HG03108 (cell line): ENCODE measurements around the gene TFE3.

ENCODE experiments used
- ATAC-seq: cut with Tn5 transposase; IDR thresholded peaks from one replicate; pipeline ENCODE4 v1.9.1; 2021; ENCODE audit warnings: moderate library complexity; ENCODE audit not compliant: unreplicated experiment

The TFE3 gene

DNA sequence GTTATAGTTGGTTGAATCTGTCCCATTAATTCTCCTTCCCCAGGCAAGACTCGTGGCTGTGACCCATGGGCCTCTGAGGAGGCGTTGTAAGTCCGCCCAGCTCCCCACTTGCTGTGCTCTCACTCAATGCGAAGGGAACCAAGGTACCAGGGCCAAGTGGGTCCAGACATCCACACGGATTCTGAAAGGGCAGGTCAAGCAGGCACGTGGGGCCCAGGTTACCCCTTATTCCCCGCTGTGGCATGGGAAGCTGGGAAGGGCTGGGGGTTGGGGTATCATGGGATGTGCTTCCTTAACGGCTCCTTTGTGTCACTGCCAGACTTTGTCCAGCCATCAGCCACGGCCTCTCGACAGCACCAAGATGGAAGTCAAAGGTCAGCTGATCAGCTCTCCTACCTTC, 18.8 kb upstream of the TFE3 start:
- ATAC-seq: no peak

DNA sequence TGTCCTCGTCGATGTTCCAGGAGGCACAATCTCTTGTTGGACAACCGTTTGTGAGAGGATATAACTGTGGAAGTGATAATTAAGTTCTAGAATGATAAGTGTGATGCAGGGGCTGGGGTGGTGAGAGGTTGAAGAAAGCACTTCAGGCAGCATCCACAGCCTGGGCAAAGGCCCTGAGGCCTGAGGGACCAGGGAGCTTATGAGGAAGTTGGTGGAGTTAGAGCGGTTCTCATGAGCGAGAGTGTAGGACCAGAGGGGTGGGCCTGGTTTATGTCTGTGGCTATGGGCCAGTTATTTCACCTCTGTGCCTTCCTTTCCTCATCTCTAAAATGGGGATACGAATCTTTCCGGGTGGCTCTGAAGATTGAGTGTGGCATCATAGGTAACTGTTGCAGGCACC, 18.3 kb upstream of the TFE3 start:
- ATAC-seq: no peak

DNA sequence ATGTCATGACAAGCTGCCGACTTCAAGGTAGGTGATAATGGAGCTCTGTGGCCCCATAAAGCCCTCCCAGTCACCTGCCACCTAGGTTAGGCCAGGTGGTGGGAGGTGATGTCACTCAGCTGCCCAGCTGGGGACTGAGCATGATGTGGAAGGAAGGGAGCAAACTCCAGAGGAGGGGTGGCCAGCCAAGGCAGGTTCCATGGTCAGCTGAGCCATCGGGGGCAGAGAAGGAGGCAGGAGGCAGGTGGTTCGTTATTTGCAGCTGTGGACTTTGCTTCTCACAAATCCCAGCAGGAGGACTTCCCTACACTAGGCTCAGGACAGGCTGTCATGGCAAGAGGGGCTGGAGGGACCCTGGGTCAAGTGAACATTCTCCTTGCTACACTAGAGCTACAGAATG, 17.8 kb upstream of the TFE3 start:
- no peak for ATAC-seq

GRCh38 chrX:49059681-49060085, 16.5 kb upstream of the TFE3 start:
- no peak for ATAC-seq

DNA sequence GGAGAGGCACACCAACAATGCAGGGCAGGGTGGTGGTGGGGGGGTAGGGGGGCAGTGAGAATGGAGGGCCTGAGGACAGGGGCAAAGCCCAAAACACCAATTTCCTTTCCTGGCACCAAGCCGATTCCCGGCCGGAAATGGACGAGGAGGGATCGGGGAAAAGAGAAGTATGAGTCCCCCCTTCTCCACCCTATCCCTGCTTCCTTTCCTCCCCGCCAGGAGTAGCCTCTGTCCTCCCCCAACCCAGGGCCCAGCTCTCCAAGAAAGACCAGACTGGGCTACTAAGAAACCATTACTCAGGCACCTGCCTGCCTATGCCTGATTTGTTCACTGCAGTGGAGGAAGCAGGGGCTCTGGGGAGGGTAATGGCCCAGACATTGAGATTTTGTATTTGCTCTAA, 16.0 kb upstream of the TFE3 start:
- no peak for ATAC-seq

DNA sequence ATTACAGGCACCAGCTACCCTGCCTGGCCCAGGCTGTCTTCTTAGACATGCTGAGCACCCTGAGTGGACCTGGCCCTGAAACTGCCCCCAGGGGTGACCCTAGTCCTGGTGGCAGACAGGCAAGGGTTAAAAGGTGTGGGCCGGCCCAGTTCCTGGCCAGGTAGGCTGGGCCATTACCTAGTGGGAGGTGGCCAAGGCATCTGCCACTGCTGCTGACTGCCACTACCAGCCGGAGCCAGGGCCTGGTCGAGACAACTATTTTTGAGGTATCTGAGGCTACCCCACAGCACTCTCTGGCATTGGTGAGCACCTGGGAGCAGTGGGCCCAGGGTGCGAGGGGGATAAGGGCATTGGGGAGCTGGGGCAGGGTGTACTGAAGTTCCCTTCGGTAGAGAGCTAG, 15.6 kb upstream of the TFE3 start, which contains the start of gene CCDC120:
TSS of gene CCDC120 (plus strand) at position 206 of the 400 bp plus-strand sequence. CDS start 3,043 bp downstream, outside the sequence.
- no peak for ATAC-seq

DNA sequence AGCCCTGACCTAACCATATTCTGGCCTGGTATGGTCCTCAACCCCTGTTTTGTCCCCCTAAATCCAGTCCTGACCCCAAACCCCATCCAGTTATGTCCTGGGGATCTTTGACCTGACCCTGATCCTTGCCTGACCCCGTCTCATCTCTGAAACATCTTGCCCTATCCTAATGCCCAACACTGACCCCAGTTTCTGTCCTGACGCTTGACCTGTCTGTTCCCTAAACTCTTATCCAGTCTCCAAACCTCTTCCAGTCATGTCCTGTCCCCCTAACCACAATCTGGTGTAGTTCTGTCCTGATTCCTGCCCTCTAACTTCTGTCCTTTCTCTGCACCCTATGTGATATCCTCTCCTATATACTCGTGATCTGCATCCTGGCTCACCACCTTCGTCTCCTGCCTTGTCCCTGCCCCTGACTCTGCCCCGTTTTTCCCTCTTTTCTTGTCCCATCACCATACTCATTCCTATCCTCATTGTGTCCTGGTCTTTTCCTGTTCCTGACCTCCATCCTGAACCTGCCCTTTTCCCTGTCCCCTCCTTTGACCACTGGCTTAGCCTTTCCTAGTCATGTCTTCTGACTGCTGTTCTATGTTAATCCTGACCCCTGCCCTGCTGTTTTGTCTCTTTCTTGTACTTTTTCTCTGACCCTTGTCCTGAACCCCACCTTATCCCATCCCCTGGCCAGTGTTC, 11.1 kb upstream of the TFE3 start:
- no peak for ATAC-seq

DNA sequence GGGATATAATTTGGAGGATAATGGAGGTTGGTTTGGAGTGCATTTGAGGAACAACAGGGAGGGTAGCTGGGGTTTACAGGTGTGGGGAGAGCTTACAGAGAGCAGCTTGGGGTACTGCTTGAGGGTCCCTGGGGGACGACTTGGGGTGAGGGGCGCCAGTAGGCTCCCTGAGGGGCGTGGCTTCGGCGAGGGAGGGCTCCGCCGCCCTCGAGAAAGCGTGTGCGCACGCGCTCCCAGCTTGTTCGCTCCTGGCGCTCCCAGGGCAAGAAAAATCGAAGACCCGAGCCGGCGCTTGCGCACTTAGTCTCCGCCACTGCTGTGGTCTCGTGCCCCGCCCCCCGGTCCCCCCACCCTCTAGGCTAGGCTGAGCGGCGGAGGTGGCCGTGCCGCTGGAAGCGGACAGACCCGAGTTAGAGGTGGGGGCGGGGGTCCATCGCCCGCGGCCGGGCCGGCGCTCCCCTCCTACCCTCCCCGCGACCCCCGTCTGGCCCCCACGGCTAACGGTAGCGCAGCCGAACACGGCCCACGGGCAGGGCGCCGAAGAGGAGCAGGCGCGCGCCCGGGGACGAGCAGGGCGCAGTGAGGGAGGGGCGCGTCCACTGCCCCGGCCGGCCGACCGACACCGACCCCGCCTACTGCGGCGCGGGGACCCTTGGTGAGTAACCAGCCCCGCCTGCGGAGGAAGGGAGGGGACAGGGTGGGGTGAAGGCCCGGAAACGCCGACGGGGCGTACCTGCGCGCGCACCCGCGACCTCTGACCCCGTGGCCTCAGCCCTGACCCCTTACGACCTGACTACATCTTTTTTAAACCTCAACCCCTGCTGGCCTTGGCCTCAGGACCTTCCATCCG, 10.3 kb upstream of the TFE3 start:
- ATAC-seq: no peak

DNA sequence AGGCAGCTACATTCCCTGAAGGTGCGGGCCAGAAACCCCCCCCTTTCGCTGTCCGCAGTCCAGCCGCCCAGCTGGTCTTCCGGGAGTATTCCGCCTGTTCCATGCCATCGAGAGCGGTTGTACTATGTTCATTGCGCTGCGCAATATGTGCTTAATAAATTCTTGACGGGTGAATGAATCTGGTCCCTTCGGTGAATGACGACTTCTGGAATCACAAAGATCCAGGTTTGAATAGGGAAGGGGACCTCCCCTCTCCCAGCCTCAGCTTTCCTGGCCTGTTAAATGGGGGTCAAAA, 777 bp upstream of the TFE3 start:
- no peak for ATAC-seq

DNA sequence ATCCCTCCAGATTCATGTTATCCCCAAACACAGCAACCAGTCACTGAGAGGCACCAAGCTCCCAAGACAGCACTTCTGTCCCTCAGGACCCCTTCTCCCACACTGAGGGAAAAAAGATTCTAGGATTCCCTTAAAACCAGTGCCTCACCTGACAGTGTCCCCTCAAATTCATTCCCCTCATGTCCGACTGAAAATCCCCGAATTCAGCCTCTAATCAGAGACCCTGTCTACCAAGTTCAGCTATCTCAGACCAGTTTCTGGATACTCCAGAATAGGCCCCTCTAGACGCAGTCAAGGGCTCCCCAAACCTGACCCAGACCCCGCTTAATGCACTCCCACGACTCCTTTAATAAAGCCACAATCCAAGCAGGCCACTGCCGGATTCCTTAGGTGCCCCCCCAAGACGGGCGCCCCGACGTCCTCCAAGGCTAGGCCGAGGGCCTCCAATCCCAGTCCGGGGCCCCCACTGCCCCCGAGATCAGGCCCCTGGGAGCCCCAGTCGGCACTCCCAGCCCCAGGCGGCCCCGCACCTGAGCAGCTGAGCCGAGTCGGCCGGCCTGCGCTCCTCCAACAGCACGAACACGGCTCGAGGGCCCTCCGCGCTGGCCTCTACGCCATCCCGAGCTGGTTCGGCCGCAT, 457 bp downstream of the TFE3 start:
- ATAC-seq: no peak

DNA sequence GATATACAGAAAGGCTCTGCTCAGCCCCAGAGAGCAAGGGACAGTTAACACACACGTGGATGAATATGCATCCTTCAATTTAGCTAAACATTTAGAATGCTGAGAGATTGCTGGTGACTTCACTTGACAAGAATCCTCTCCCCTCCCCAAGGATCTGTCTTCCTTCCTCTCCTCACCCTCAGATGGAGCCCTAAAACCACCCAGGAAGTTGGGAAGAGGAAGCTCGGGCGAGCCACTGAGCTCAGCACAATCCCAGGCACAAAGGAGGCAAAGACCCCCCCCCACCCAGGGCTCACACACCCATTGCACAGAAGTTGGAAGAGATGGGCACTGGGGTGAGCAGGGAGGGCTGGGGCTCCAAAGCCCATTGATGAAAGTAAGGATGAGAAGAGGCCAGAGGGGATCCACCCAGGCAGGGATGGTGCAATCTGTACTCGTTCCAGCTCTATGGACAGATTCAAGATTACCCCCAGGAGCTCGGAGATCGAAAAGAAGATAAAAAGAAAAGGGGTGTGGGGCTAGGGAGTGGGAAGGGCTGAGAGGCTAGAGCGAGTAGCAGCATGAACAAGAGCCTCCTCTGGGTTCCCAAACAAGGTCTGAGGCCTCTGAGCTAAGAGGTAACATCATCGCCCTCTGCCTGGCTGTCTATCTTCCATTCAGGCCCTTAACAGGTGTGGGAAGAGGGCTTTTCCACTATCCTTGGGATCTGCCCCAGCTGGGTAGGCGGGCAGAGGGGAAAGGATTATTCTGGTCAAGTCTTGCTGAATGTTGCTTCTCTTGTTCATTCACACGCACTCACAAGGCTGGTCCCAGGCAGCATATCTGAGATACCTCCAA, 1.2 kb downstream of the TFE3 start:
- ATAC-seq: no peak

DNA sequence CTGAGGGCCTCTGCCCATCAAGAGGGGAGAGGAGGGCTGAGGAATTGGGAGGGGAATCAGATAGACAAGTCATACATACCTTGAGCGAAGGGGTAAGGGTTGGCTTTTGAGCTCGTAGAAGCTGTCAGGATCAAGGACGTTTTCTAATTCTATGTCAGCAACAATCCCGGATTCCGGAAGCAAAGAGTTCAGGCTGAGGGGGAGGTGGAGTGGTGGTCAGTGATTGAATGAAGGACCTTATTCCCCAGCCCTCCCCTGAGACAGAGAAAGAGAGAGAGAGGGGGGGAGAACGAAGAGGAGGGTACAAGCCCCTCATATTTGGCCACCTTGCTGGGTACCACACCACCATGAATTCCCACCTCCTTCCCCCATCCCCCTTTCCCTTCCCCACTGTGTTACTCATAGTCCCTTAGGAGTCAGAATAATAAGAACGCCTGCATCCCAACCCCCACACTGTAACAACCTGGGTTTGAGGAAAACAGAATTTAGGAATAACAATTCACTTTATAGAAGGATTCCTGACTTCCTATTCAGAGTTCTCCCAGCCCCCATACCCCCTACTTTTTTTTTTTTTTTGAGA, 2.7 kb downstream of the TFE3 start:
- no peak for ATAC-seq

DNA sequence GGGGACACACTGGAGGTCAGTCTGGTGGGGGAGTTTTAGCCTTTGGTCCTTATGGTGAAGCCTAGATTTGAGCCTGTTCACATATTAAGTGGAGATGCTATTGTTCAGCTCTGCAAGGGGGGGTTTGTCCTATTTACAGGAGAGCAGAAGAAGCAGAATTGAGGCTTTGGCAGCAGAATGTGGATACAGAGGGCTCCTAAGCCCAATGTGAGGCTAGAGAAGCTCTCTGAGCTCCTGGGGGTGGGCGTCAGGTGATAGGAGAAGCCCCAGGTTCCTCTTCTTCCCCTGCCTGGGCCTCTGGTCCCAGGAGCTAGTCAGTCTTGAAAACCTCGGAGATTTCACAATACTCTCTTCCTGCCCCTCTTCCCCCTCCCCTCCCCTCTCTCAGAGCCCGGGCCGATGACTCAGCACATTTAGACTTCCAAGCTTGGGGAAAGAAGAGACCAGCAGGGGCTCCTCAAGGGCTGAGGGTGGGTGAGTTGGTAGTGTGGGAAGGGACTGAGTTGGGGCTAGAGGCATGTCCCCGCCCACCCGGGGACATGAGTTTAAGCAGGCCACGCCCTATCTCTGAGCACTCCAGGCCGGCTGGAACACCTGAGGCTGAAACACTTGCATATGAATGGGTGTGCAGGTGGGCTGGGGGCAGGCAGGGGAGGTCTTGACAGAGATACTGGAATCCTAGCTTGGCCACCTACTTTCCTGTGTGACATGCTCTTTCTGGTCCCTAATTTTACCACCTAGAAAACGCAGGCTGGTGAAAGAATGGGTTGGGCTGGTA, 3.4 kb downstream of the TFE3 start:
- ATAC-seq: no peak

DNA sequence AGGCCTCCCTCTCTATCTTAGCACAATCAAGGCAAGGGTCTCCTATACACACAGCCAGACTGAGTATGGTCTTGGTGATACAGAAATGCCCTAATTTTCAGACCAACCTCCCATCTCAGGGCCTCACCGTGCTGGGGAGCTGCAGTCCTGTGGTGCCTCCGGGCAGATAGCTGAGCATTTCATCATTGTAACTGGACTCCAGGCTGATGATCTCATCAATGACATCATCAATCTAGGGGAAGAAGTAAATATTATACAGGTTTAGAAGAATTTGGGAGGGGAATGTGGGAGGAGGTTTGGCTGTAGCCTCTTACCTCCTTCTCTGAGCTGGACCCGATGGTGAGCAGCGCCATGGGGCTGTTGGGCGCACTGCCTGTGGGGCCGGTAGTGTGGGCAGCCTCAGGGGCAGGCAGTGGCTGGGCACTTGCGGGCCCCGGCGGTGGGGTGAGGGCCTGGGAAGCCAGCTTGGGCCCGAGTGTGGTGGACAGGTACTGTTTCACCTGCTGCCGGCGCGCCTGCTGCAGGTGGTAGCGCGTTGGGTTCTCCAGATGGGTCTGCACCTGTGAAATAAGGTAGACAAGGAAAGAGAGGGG, 5.2 kb downstream of the TFE3 start:
- ATAC-seq: no peak

DNA sequence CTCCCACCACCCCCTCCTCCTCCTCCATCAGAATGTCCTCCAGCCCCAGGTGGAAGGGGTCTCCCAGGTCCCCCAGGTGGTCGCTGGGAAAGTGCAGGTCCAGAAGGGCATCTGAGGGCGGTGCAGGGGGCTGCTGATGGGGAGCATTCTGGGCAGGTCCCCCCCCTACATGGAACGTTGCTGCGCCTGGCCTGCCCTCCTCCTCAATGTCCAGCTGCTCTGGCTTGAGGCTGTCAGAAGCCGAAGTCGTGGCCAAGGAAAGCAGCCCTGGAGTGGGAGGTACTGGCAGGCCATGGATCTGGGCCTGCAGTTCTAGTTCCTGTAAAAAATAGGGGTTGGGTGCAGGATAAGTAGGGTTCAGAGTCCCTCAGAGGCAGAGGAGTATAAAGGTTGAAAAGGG, 12.9 kb downstream of the TFE3 start:
- no peak for ATAC-seq

- no peak for ATAC-seq
Observed at GRCh38 chrX:49029876-49030275, 13.3 kb downstream of the TFE3 start.

GRCh38 chrX:49019599-49020249, 23.4 kb downstream of the TFE3 start:
- ATAC-seq: no peak

GRCh38 chrX:49019050-49019449, 24.1 kb downstream of the TFE3 start:
- ATAC-seq: no peak

- no peak for ATAC-seq
Observed at GRCh38 chrX:49003696-49004095, 39.5 kb downstream of the TFE3 start.
